Ascending aorta (tissue), 2 donors: ENCODE data around the gene OXLD1. TPM values are rescaled to one million over a fixed set of nuclear protein-coding genes. Genes with fewer than 3 reads are reported as not detected.

Source experiments
- DNase-seq, 2 donors: peaks; one replicate each; pipeline ENCODE4 v3.0.0-alpha.2; 2019; ENCODE audit warnings: low spot score in 2 of 2
- H3K27ac ChIP-seq, 2 donors: fragments of 200-600 bp; sonication (generic); one replicate each; pipeline ENCODE4 v1.5.1; 2016 to 2017; ENCODE audit warnings: mild to moderate bottlenecking in 1 of 2
- H3K27me3 ChIP-seq: fragments of 200-600 bp; sonication (generic); one replicate; pipeline ENCODE4 v1.5.1; 2017
- H3K36me3 ChIP-seq, 2 donors: fragments of 200-600 bp; sonication (generic); one replicate each; pipeline ENCODE4 v1.5.1; 2016
- H3K4me1 ChIP-seq, 2 donors: fragments of 200-600 bp; sonication (generic); one replicate each; pipeline ENCODE4 v1.5.1; 2016 to 2017; ENCODE audit warnings: mild to moderate bottlenecking in 1 of 2
- H3K4me3 ChIP-seq, 2 donors: fragments of 200-600 bp; sonication (generic); one replicate each; pipeline ENCODE4 v1.5.1; 2016 to 2017; ENCODE audit warnings: mild to moderate bottlenecking in 1 of 2
- H3K9me3 ChIP-seq, 2 donors: fragments of 200-600 bp; sonication (generic); one replicate each; pipeline ENCODE4 v1.5.1; 2016
- CTCF ChIP-seq, 3 experiments: fragments of 200-600 bp in 2 of 3; fragments of 450-650 bp in 1 of 3; sonication (generic) in 2 of 3; IDR thresholded peaks; one replicate each; pipeline ENCODE4 v1.5.1; 2016 to 2019; ENCODE audit warnings: antibody characterized with exemption in 3 of 3, mild to moderate bottlenecking in 1 of 3, moderate library complexity in 1 of 3
- intact Hi-C: fragments of 100-400 bp; cut with DNase I; formaldehyde crosslinking; loops from one replicate; pipeline ENCODE4 v1.15.1; 2023
- total RNA-seq: library from RNA; depleted of rRNA; stranded (reverse); fragments of >200 nt; gene quantifications from one replicate; pipeline ENCODE4 v1.1.0, GENCODE V29; 2016

OXLD1 gene
- total RNA-seq, 1 donor from 2014 or later = 96.1 TPM

GRCh38 chr17:81647640-81648012 is 18.8 kb downstream of the OXLD1 start:
- H3K27me3 ChIP-seq = no peaks in the 10 kb centered on the region

GRCh38 chr17:81646869-81647600 is 19.4 kb downstream of the OXLD1 start:
- no peaks in the 10 kb centered on the region for H3K36me3 ChIP-seq
- H3K4me3 ChIP-seq = no peak overlapping the region
- no peak overlapping the region for H3K27ac ChIP-seq
- peaks cover 0 to 4% of the 10 kb centered on the region in 2 donors for H3K9me3 ChIP-seq
- no peaks in the 10 kb centered on the region for H3K27me3 ChIP-seq
- TF ChIP-seq CTCF (IDR thresholded peaks at IDR 0.05) = no peak
- intact Hi-C loops = no loop called here
- no peaks in the 10 kb centered on the region for H3K4me1 ChIP-seq
- DNase-seq = no peak

More at GRCh38 chr17:81647640-81648012, 18.8 kb downstream of the OXLD1 start:
- Histone ChIP-seq H3K36me3 (no peaks in the 10 kb centered on the region), H3K4me1 (no peaks in the 10 kb centered on the region), H3K4me3 (no peak overlapping the region), H3K27ac (no peak overlapping the region), H3K9me3 (peaks cover 0 to 4% of the 10 kb centered on the region in 2 donors)
- intact Hi-C loops = no loop called here
- DNase-seq = no peak
- TF ChIP-seq CTCF (IDR thresholded peaks at IDR 0.05) = no peak

GRCh38 chr17:81644976-81645952 is 21.1 kb downstream of the OXLD1 start:
- no peaks in the 10 kb centered on the region for H3K4me1 ChIP-seq
- peaks cover 0 to 4% of the 10 kb centered on the region in 2 donors for H3K9me3 ChIP-seq
- DNase-seq = no peak
- intact Hi-C loops = no loop called here
- no peak overlapping the region for H3K4me3 ChIP-seq
- no peaks in the 10 kb centered on the region for H3K36me3 ChIP-seq
- no peak overlapping the region for H3K27ac ChIP-seq
- TF ChIP-seq CTCF (IDR thresholded peaks at IDR 0.05) = no peak
- no peaks in the 10 kb centered on the region for H3K27me3 ChIP-seq

GRCh38 chr17:81644496-81644895 is 21.9 kb downstream of the OXLD1 start:
- H3K4me1 ChIP-seq = no peaks in the 10 kb centered on the region
- H3K9me3 ChIP-seq = peaks cover 0 to 4% of the 10 kb centered on the region in 2 donors
- intact Hi-C loops = no loop called here
- TF ChIP-seq CTCF (IDR thresholded peaks at IDR 0.05) = no peak
- no peak overlapping the region for H3K4me3 ChIP-seq
- H3K27me3 ChIP-seq = no peaks in the 10 kb centered on the region
- H3K36me3 ChIP-seq = no peaks in the 10 kb centered on the region
- no peak for DNase-seq
- H3K27ac ChIP-seq = no peak overlapping the region

GRCh38 chr17:81641825-81642489 is 24.4 kb downstream of the OXLD1 start:
- no peaks in the 10 kb centered on the region for H3K36me3 ChIP-seq
- no peak for DNase-seq
- intact Hi-C loops = no loop called here
- no peak overlapping the region for H3K4me3 ChIP-seq
- H3K27ac ChIP-seq = no peak overlapping the region
- no peaks in the 10 kb centered on the region for H3K4me1 ChIP-seq
- TF ChIP-seq CTCF (IDR thresholded peaks at IDR 0.05) = no peak
- H3K27me3 ChIP-seq = no peaks in the 10 kb centered on the region
- H3K9me3 ChIP-seq = no peaks in the 10 kb centered on the region
